ENCODE data around the gene GSG1L.

Gene GSG1L

GRCh38 chr16:27840311-27841060, 223.0 kb downstream of the GSG1L start:
- no peak for DNase-seq

DNA sequence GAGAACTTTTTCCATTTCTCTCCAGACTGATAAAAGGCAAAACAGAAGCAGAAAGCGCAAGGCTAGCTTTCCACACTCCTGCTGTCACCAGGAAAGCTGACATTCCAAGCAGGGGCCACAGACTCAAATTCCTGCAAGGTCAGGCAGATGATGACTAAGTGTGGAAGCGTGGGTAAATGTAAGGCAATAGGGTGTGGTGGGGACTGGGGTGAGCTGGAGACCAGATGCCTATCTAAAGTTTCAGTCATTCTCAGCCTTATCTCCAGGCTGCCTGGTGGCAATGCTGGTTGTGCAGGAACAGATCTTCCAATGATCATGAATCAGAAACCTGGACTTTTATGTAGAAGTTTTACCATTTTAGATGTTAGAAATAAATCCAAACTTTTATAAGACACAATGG, 224.1 kb downstream of the GSG1L start:
- DNase-seq, result no peak

DNA sequence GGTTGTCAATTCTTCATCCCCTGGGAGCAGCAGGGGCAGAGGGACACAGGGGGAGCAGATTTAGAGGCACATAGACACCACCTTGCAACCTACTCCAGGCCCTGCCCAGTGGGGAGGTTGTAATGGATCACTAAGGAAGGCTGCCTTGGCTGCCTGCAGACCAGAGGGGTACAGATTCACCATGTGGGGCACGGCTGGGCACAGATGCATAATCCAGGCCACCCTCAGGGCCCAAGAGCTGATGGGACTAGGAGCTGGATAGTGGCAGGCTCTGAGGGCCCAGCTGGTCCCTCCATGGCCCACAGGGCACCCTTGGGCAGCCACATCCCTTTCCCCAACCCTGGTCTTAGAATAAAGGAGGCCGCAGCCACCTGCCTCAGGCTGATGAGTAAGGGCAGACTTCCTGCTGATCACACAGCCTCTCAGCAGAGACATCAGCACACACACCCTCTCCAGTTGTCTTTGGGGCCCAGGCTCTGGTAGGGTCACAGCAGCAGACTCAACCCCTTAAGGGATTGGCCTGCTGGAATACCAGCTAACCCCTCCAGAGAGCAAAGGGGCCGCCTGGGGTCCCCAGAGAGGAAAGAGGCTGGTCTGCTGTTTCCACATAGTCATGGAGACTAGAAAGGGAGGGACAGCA, 224.9 kb downstream of the GSG1L start:
- no peak for DNase-seq

DNA sequence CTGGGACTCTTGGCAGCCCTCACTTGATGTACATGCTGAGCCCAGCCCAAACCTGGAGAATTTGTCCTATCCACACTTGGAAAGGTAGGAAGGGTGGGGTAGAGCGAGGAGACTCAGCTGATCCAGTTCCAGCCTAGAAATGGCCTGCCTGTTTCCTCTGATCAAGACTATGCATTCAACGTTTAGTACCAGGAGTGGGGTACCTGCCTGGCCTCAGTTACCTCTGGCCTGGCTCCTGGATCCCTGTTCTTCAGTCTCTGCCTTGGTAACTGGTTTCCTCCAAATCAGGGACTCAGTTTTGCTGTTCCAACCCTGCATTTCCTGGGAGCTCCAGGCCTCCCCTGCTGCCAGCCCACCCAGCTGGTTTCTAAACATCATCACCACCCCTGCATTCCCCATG, 233.5 kb downstream of the GSG1L start:
- no peak for DNase-seq

GRCh38 chr16:27828671-27829070, 234.8 kb downstream of the GSG1L start:
- no peak for DNase-seq

DNA sequence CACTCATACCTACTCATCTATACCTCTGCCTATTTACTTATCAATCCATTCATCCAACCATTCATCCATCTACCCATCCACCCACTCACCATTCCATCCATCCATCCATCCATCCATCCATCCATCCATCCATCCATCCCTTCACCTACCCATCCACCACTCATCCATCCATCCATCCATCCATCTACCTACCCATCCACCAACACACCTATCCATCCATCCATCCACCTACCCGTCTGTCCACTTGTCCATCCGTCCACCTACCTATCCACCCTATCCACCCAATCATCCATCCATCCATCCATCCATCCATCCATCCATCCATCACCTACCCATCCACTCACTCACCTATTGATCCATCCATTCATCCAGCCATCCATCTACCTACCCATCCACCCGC, 235.7 kb downstream of the GSG1L start:
- DNase-seq, result no peak

GRCh38 chr16:27826893-27827289, 236.6 kb downstream of the GSG1L start:
- no peak for DNase-seq

DNA sequence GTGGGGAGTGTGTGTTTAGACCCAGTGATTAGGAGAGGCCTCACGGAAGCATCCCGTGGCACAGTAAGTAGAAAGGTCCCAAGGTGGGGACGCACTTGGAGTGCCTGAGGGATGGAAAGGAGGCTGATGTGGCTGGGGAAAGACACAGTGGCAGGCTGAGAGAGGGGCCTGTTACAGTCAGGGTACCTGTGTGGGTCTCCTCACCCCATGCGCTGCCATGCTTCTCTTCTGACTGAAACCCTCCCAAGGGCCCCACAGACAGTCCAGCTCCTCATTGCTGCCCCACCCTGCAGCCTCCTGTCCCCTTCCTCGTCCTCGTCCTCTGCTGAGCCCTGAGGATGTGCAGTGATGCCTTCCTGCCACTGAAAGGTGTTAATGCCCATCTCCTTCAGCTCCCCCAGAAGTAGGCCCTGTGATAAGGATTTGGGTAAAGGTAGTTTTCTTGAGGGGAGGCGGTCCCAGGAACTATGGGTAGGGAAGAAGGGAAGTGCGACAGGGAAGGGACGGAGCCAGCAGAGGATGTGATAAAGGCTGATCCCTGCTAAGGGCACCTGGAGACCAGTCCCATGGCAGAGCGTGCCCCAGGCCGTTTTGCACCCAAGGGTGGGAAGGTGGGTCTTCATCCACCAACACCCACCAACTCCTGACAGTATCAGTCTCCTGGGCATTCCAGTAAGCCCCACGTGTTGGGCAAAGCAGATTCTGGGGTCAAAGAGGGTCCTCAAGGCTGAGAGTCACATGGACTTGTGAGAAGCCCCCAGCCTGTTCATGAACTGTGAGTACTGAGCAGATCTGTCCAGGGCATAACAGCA, 237.2 kb downstream of the GSG1L start:
- no peak for DNase-seq

DNA sequence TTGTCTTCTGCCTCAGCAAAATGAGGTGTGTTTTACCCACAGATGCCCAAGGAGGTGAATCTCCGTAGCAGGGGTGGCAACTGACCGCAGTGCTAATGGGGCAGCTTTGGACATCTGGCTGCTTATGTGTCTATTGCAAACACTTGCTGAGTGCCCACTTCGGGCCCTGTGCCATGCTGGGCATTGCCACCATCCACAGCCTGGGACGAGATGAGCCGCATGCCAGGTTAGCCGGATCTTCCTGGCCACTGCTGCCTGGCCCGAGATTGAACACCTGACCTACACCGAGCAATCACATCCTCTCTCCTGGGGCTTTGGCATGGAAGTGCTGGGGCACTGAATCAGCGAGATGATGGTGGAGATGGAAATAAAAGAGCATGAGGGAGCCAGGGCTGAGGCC, 238.7 kb downstream of the GSG1L start:
- DNase-seq, result no peak

GRCh38 chr16:27824006-27824405, 239.5 kb downstream of the GSG1L start:
- no peak for DNase-seq

DNA sequence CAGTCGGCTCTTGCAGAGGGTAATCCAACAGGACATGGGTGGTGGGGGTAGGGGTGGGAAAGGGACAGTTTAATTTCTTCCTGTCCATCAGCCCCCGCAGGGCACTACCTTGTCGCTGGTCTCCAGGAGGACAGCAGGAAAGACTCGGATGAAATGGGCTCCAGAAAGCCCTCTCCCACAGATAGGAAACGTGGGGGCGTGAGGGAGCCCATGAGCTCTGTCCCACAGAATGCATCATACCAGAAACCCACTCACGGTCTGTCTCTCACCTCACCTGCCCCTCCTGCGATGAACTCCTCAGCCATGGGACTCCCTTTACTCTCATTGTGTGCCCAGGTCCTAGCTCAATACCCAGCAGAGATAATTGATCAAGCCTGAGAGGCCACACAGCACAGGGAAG, 240.1 kb downstream of the GSG1L start:
- DNase-seq, result no peak

DNA sequence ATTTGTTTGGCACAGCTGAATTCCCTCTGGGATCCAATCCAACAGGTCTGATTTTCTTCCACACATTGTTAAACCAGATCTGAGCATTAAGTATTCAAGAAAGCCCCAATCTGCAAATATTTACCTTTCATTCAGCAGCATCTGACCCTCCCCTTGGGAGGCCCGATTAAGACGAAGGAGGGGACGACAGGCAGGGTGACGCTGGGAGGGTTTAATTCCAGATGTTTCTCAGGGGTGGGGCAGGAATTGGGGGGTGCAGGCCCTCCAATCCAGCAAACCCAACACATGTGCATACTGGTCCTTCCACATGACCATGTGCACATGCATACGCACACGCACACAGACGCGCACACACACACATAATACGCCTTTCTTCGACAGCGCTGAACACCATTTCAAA, 240.5 kb downstream of the GSG1L start:
- peak; percentile 42 for DNase-seq

DNA sequence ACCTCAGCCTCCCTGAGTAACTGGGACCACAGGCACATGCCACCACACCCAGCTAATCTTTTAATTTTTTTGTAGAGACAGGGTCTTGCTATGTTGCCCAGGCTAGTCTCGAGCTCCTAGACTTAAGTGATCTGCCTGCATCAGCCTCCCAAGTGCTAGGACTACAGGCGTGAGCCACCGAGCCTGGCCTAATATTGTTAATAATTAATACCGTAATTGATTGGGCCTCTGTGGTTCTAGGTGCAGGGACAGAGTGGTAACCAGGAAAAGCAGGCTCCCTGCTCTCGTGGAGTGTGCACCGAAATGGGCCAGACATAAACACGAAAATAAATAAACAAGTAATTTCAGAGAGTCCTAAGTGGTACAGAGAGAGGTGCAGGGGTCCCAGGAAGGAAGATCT, 241.0 kb downstream of the GSG1L start:
- no peak for DNase-seq

GRCh38 chr16:27820646-27821345, 242.7 kb downstream of the GSG1L start:
- no peak for DNase-seq

DNA sequence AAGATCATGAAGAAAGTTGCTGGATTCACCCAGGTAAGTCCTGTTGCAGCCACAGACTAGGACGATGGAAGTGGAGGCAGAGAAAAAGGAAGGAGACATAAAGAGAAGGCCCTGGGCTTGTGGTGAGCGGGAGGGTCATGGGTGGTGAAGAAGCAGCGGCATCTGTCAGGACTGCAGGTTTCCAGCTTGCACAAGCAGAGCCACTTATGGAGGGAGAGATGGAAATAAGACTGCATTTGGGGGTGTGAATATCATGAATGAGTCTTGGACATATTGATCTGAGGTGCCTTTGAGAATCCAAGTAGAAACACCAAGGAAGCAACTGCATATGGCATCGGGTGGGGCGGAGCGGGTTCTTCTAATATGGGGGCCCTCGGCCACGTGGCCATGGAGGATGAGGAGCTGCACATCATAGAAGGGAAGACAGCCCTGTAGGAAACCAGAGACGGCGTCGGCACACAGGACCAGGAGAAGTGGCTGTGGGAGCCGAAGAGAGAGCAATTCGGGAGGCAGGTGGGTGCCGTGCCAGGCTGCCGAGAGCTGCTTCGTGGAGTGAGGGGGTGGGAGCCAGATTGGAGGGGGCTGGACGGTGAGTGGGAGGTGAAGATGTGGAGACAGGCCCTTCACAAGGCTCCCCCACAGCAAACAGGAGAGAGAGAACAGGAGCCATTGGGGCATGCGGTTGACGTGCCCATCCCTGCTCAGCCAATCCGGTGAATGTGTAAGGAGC, 243.5 kb downstream of the GSG1L start:
- no peak for DNase-seq

- DNase-seq, result no peak
Measured at GRCh38 chr16:27819356-27819755, 244.2 kb downstream of the GSG1L start.

- DNase-seq, result no peak
Measured at GRCh38 chr16:27818246-27818645, 245.3 kb downstream of the GSG1L start.

DNA sequence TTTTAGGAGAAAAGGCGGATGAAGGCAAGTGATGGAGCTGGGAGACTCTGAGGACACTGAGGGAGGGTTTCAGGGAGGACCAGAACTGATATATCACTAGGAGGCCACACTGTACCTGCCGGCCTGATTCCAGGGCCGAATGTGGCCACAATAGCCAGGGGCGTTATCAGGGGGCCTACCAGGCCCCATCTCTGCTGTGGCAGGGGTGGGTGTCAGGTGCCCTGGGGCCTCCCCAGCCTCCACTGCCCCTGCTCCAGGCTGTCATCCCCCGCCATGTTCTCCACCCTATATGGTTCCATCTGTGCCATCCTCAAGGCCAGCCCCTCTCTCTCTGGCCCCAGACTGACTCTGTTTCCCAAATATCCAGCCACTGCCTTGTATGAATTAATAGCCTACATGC, 246.5 kb downstream of the GSG1L start:
- DNase-seq, result no peak

DNA sequence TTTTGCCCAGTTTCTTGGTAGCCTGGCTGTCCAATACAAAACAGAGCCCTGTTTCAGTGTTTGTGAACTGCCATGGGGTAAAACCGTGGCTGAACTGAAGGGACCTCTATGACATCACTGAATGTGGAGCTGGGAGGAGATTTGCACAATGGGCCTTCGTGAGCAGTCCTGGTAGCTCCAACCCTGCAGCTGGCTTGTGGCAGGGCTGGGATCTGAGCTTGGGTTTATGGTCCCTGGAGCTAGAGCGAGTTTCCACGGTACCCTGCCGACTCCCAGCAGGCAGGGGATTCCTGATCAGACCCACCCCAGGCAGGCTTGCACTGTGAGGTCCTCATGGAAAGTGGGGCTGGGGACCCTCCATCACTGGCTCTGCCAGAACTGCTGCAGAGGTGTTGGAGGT, 247.0 kb downstream of the GSG1L start:
- no peak for DNase-seq

GRCh38 chr16:27813591-27813990, 249.9 kb downstream of the GSG1L start:
- DNase-seq, result no peak

- DNase-seq, result no peak
Measured at GRCh38 chr16:27811881-27812280, 251.6 kb downstream of the GSG1L start.

GRCh38 chr16:27806986-27807385, 256.5 kb downstream of the GSG1L start:
- DNase-seq, result no peak

DNA sequence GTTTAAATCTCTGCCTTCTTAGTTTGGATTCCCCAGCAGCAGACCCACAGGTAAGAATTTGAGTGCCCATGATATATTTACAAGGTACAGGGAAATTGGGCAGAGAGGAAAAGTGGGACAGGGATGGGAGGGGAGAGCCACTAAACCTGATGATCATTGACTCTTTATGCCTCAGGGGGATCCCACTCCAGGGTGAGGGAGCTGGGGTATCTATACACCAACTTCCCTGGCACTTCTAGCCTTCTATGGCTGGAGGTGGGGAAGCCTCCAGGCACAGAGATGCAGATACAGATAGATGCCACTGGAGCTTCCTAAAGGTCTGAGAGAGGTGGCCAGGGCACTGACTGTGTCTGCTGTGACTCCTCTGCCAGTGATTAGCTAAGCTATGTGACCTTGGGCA, 257.1 kb downstream of the GSG1L start:
- DNase-seq, result no peak
